Omental fat pad (tissue), 4 donors: ENCODE results near the gene MAGI1. TPM values are rescaled to one million over a fixed set of nuclear protein-coding genes. Genes with fewer than 3 reads are reported as not detected.

Experiments used
- ATAC-seq: fragments of 150-250 bp; one replicate; pipeline ENCODE4 v1.9.1; 2016; ENCODE audit warnings: mild to moderate bottlenecking, moderate library complexity; ENCODE audit not compliant: low FRiP score
- DNase-seq: peaks from one replicate; pipeline ENCODE4 v3.0.0-alpha.2; 2019; ENCODE audit warnings: low spot score
- total RNA-seq, 4 donors: library from RNA; depleted of rRNA; stranded (reverse); fragments of >200 nt; gene quantifications; one replicate each; pipeline ENCODE4 v1.1.0, GENCODE V29; 2016
- TF ChIP-seq, protein P1 (sequence below), 3 donors: fragments of 450-650 bp; IDR thresholded peaks; one replicate each; pipeline ENCODE4 v1.5.1; 2016 to 2017; ENCODE audit warnings: antibody characterized with exemption in 3 of 3, mild to moderate bottlenecking in 3 of 3, moderate library complexity in 2 of 3

Gene MAGI1
- total RNA-seq, 4 donors from 2014 or later, result 22.9 to 38.8 (median 34.3) TPM

DNA sequence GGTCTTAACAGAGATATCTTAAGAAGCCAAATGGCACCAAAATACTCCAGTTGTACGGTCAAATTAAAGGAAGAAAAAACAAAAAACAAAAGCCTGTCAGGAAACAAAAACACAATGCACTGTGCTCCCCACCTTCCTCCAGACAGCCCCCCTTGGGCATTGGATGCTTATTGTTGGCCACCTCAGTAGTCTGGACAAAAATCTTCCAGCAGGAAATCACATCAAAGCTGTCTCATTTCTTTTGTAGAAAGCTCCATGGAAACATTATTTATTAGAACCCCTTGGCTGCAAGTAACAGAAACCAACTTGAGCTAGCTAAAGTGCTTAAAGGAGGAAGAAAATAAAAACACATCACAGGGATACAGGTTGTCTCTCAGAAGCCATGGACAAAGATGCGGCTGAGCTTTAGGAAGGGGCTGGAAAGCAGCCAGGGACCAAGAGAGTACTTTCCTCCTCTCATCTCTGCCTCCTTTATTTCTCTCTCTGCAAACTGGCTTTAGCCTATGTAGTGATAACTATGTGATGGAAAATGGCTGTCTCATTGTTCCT is 699.5 kb downstream of the MAGI1 start:
- no peak for DNase-seq
- no peak for ATAC-seq
- TF ChIP-seq, protein P1, sequence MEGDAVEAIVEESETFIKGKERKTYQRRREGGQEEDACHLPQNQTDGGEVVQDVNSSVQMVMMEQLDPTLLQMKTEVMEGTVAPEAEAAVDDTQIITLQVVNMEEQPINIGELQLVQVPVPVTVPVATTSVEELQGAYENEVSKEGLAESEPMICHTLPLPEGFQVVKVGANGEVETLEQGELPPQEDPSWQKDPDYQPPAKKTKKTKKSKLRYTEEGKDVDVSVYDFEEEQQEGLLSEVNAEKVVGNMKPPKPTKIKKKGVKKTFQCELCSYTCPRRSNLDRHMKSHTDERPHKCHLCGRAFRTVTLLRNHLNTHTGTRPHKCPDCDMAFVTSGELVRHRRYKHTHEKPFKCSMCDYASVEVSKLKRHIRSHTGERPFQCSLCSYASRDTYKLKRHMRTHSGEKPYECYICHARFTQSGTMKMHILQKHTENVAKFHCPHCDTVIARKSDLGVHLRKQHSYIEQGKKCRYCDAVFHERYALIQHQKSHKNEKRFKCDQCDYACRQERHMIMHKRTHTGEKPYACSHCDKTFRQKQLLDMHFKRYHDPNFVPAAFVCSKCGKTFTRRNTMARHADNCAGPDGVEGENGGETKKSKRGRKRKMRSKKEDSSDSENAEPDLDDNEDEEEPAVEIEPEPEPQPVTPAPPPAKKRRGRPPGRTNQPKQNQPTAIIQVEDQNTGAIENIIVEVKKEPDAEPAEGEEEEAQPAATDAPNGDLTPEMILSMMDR (IDR thresholded peaks at IDR 0.05), result no peak

DNA sequence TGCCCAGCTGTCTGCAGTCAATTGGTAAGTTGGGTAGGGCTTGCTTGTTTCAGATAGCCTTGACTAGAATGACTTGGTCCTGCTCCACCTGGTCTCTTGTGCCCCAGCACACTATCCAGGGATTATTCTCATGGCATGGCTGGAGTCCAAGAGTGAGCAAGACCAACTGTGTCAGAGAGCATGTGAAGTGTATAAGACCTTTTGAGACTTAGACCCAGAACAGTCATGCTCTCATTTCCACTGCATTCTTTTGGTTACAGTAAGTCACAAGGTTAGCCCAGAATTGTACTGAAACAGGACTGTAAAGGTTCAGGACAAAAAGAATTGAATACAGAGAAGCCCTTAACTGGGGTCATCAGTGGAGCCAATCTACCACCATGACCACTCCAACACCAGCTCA is 700.1 kb downstream of the MAGI1 start:
- ATAC-seq (no peak), DNase-seq (no peak)
- TF ChIP-seq, protein P1 (IDR thresholded peaks at IDR 0.05), result no peak

DNA sequence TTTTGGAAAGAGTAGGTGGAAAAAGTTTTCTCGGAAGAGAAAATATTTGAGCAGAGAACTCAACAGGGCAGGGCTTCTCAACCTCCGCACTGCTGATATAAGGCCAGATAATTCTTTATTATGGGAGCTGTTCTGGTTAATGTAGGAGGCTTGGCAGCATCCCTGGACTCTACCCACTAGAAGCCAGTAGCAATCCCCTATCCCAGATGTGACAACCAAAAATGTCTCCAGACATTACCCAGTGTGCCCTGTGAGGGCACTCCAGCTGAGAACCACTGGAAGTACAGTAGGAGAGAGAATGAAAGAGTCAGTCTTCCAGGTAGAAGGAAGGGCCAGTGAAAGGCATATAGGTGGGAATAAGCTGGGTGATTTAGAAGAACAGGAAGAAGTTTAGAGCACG is 703.1 kb downstream of the MAGI1 start:
- ATAC-seq, result no peak
- TF ChIP-seq, protein P1 (IDR thresholded peaks at IDR 0.05), result no peak
- no peak for DNase-seq

DNA sequence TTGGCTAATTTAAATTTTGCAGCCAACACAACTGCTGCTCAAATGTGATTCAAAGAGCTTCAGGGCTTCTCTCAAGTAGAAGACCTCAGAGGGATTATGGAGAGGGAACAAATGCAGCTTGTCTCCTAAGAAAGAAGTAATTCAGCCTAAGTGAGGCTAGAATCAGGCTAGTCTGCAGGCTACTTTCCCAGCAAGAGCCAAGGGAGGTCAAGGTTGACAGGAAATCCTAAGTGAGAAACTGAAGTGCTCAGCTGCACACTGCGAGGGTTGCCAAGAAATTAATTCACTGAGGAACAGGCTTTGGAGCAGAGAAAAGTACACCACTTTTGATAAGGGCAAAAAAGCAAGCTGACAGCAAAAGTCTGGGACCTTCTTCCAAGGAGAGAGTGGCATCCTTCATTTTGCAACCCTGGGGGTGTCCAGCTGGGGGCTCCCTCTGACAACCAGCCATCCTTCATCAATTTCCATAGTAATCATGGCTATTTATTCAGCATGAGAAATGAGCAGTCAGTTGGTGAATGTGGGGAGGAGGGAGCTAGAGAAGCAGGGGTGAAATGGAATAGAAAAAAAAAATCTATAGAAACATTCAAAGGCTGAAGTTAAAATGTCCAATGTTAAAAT is 704.6 kb downstream of the MAGI1 start:
- DNase-seq (no peak), ATAC-seq (no peak)
- TF ChIP-seq, protein P1 (IDR thresholded peaks at IDR 0.05), result no peak

DNA sequence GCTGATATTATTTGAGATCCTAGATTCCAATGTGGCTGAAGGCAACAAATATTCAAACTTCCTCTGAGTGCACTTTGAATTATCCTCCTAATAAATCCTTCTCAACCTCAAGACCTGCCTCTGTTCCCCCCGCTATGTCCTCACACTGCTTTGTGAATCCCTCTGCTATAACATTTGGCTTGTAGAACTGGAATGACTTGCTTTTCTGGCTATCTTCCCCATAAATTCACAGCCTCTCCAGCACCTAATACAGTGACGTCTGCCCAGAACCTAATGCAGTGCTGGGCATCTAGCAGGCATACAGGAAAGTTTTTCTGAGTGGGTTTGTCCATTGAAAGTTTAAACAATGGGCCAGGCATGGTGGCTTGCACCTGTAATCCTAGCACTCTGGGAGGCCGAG is 707.0 kb downstream of the MAGI1 start:
- TF ChIP-seq, protein P1 (IDR thresholded peaks at IDR 0.05), result no peak
- ATAC-seq, result no peak
- DNase-seq, result no peak

DNA sequence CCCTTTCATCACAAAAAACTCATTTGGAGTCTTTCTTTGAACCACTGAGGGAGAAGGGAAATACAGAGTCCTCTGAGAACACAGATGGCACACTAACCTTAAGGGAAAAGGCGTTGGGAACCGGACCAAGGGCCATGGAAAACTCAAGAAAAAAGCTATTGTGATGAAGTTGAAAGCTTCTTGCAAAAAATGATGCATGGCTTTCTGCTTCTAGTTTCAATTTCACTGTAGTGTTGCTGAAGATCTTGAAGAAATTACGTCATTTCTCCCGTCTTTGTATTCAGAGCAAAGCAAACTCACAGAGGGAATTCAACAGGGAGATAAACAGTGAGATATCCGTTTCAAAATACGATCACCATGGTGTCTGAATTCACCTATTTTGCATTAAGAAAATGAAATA is 708.6 kb downstream of the MAGI1 start:
- TF ChIP-seq, protein P1 (IDR thresholded peaks at IDR 0.05), result no peak
- DNase-seq (no peak), ATAC-seq (no peak)

DNA sequence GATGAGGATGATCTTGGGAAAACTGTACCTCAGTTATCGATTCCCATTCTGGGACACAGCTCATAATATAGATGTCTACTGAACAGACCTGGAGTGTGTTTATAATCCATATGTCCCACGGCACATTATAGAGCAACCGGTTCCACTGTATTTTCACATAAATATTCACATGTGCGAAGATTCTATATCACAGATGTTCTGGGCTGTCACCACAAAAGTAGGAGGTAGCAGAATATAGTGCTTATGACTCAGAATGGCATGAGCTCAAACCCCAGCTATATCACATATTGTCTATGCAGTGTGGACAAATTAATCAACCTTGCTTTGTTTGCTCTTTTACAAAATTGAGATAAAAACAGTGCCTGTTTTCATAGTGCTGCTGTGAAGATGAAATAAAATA is 710.6 kb downstream of the MAGI1 start:
- no peak for DNase-seq
- TF ChIP-seq, protein P1 (IDR thresholded peaks at IDR 0.05), result no peak
- ATAC-seq, result no peak
